ACC112 (cell line): Measurements from ENCODE around the gene ANKRD6.

Source experiments
- H2AFZ ChIP-seq: fragments of 200-600 bp; sonication (generic); one replicate; pipeline ENCODE4 v1.6.0; 2017; ENCODE audit warnings: antibody characterized with exemption, low read length; ENCODE audit not compliant: unreplicated experiment
- H3K27ac ChIP-seq: fragments of 200-600 bp; sonication (generic); 2 replicates; pipeline ENCODE4 v1.5.1; 2014; ENCODE audit warnings: low read depth, mild to moderate bottlenecking, antibody characterized with exemption, low read length, moderate library complexity
- H3K27me3 ChIP-seq: fragments of 200-600 bp; sonication (generic); 2 replicates; pipeline ENCODE4 v1.6.1; 2014; ENCODE audit warnings: mild to moderate bottlenecking, antibody characterized with exemption, low read length, moderate library complexity, mixed read lengths; ENCODE audit not compliant: insufficient read depth
- H3K36me3 ChIP-seq: fragments of 200-600 bp; sonication (generic); 2 replicates; pipeline ENCODE4 v1.6.1; 2016; ENCODE audit warnings: mild to moderate bottlenecking, antibody characterized with exemption, low read length, moderate library complexity, mixed read lengths; ENCODE audit not compliant: insufficient read depth
- H3K4me1 ChIP-seq: fragments of 200-600 bp; sonication (generic); one replicate; pipeline ENCODE4 v1.6.1; 2016; ENCODE audit warnings: low read length, mixed read lengths; ENCODE audit not compliant: insufficient read depth, unreplicated experiment, control insufficient read depth
- H3K4me3 ChIP-seq: fragments of 200-600 bp; sonication (generic); 2 replicates; pipeline ENCODE4 v1.5.1; 2014; ENCODE audit warnings: mild to moderate bottlenecking, low read depth, low read length
- H3K79me2 ChIP-seq: fragments of 200-600 bp; sonication (generic); one replicate; pipeline ENCODE4 v1.6.0; 2016; ENCODE audit warnings: low read length; ENCODE audit not compliant: control insufficient read depth, unreplicated experiment, insufficient read depth

Gene ANKRD6

GRCh38 chr6:89597372-89597771 lies 164.4 kb downstream of the ANKRD6 start:
- H3K36me3 ChIP-seq, result no peaks in the 10 kb centered on the region
- no peak overlapping the region for H3K4me3 ChIP-seq
- no peak overlapping the region for H2AFZ ChIP-seq
- no peaks in the 10 kb centered on the region for H3K79me2 ChIP-seq
- no peaks in the 10 kb centered on the region for H3K4me1 ChIP-seq
- H3K27ac ChIP-seq, result no peak overlapping the region
- H3K27me3 ChIP-seq, result no peaks in the 10 kb centered on the region

- no peak overlapping the region for H3K27ac ChIP-seq
- no peaks in the 10 kb centered on the region for H3K4me1 ChIP-seq
- H2AFZ ChIP-seq, result no peak overlapping the region
- no peaks in the 10 kb centered on the region for H3K36me3 ChIP-seq
- H3K27me3 ChIP-seq, result no peaks in the 10 kb centered on the region
- no peaks in the 10 kb centered on the region for H3K79me2 ChIP-seq
- H3K4me3 ChIP-seq, result no peak overlapping the region; the same call in 1 of the 2 replicates
These were observed 165.0 kb downstream of the ANKRD6 start for GRCh38 chr6:89597988-89598387.

- no peaks in the 10 kb centered on the region for H3K79me2 ChIP-seq
- no peak overlapping the region for H2AFZ ChIP-seq
- H3K4me3 ChIP-seq, result no peak overlapping the region
- H3K27ac ChIP-seq, result no peak overlapping the region
- no peaks in the 10 kb centered on the region for H3K36me3 ChIP-seq
- H3K27me3 ChIP-seq, result no peaks in the 10 kb centered on the region
- no peaks in the 10 kb centered on the region for H3K4me1 ChIP-seq
These were observed 166.8 kb downstream of the ANKRD6 start for GRCh38 chr6:89599727-89600126.

GRCh38 chr6:89602166-89602565 lies 169.2 kb downstream of the ANKRD6 start:
- Histone ChIP-seq H3K27me3 (no peaks in the 10 kb centered on the region), H3K36me3 (no peaks in the 10 kb centered on the region), H3K4me3 (no peak overlapping the region), H3K79me2 (no peaks in the 10 kb centered on the region), H3K27ac (no peak overlapping the region), H2AFZ (no peak overlapping the region), H3K4me1 (no peaks in the 10 kb centered on the region)

GRCh38 chr6:89604653-89605052 lies 171.7 kb downstream of the ANKRD6 start:
- Histone ChIP-seq H3K4me3 (no peak overlapping the region), H3K36me3 (no peaks in the 10 kb centered on the region), H2AFZ (no peak overlapping the region), H3K27ac (no peak overlapping the region), H3K4me1 (no peaks in the 10 kb centered on the region), H3K27me3 (no peaks in the 10 kb centered on the region), H3K79me2 (no peaks in the 10 kb centered on the region)

GRCh38 chr6:89605861-89606260 lies 172.9 kb downstream of the ANKRD6 start:
- H2AFZ ChIP-seq, result no peak overlapping the region
- H3K27ac ChIP-seq, result no peak overlapping the region
- no peaks in the 10 kb centered on the region for H3K36me3 ChIP-seq
- no peaks in the 10 kb centered on the region for H3K79me2 ChIP-seq
- no peaks in the 10 kb centered on the region for H3K4me1 ChIP-seq
- no peak overlapping the region for H3K4me3 ChIP-seq
- H3K27me3 ChIP-seq, result no peaks in the 10 kb centered on the region

GRCh38 chr6:89610149-89610642 lies 177.2 kb downstream of the ANKRD6 start:
- Histone ChIP-seq H2AFZ (no peak overlapping the region), H3K27me3 (no peaks in the 10 kb centered on the region), H3K79me2 (no peaks in the 10 kb centered on the region), H3K4me1 (no peaks in the 10 kb centered on the region), H3K36me3 (no peaks in the 10 kb centered on the region), H3K27ac (no peak overlapping the region), H3K4me3 (no peak overlapping the region)

GRCh38 chr6:89611666-89612065 lies 178.7 kb downstream of the ANKRD6 start:
- Histone ChIP-seq H3K36me3 (no peaks in the 10 kb centered on the region), H3K4me3 (no peak overlapping the region), H2AFZ (no peak overlapping the region), H3K4me1 (no peaks in the 10 kb centered on the region), H3K27ac (no peak overlapping the region), H3K27me3 (no peaks in the 10 kb centered on the region), H3K79me2 (no peaks in the 10 kb centered on the region)

GRCh38 chr6:89612121-89612520 lies 179.2 kb downstream of the ANKRD6 start:
- Histone ChIP-seq H3K27ac (no peak overlapping the region), H2AFZ (no peak overlapping the region), H3K36me3 (no peaks in the 10 kb centered on the region), H3K4me1 (no peaks in the 10 kb centered on the region), H3K79me2 (no peaks in the 10 kb centered on the region), H3K27me3 (no peaks in the 10 kb centered on the region), H3K4me3 (no peak overlapping the region)

GRCh38 chr6:89613790-89614189 lies 180.8 kb downstream of the ANKRD6 start:
- Histone ChIP-seq H3K27ac (no peak overlapping the region), H3K36me3 (no peaks in the 10 kb centered on the region), H2AFZ (no peak overlapping the region), H3K79me2 (no peaks in the 10 kb centered on the region), H3K27me3 (no peaks in the 10 kb centered on the region), H3K4me3 (no peak overlapping the region), H3K4me1 (no peaks in the 10 kb centered on the region)

GRCh38 chr6:89615882-89616281 lies 182.9 kb downstream of the ANKRD6 start:
- no peak overlapping the region for H3K4me3 ChIP-seq
- no peaks in the 10 kb centered on the region for H3K4me1 ChIP-seq
- H2AFZ ChIP-seq, result no peak overlapping the region
- H3K27me3 ChIP-seq, result no peaks in the 10 kb centered on the region
- H3K36me3 ChIP-seq, result no peaks in the 10 kb centered on the region
- no peaks in the 10 kb centered on the region for H3K79me2 ChIP-seq
- no peak overlapping the region for H3K27ac ChIP-seq
